GM23338 (cell line): ENCODE data around the gene RAP2B. TPM values are rescaled to one million over a fixed set of nuclear protein-coding genes. Genes with fewer than 3 reads are reported as not detected.

Experiments
- ATAC-seq: fragments of 200-7000 bp; cut with Tn5 transposase; 3 replicates; pipeline ENCODE4 v1.9.1; 2020
- DNase-seq: peaks from one replicate; pipeline ENCODE4 v3.0.0-alpha.2; 2015; ENCODE audit warnings: low spot score
- H2AFZ ChIP-seq: fragments of 200-600 bp; sonication (generic); 2 replicates; pipeline ENCODE4 v1.8.0; 2016; ENCODE audit warnings: antibody characterized with exemption, mild to moderate bottlenecking, moderate library complexity
- H3F3A ChIP-seq: fragments of 200-600 bp; sonication (generic); replicated peaks from 2 replicates; pipeline ENCODE4 v1.8.0; 2017; ENCODE audit warnings: antibody characterized with exemption, mixed run types, low read depth
- H3K27ac ChIP-seq: fragments of 200-600 bp; sonication (generic); 2 replicates; pipeline ENCODE4 v1.6.1; 2016; ENCODE audit warnings: low read depth
- H3K27me3 ChIP-seq: fragments of 200-600 bp; sonication (generic); 2 replicates; pipeline ENCODE4 v1.8.0; 2016; ENCODE audit warnings: mild to moderate bottlenecking, mixed run types, moderate library complexity; ENCODE audit not compliant: insufficient read depth
- H3K36me3 ChIP-seq: fragments of 200-600 bp; sonication (generic); 2 replicates; pipeline ENCODE4 v1.8.0; 2016; ENCODE audit warnings: mild to moderate bottlenecking; ENCODE audit not compliant: insufficient read depth
- H3K4me1 ChIP-seq: fragments of 200-600 bp; sonication (generic); 2 replicates; pipeline ENCODE4 v1.8.0; 2016; ENCODE audit warnings: mild to moderate bottlenecking, moderate library complexity; ENCODE audit not compliant: insufficient read depth
- H3K4me2 ChIP-seq: fragments of 200-600 bp; sonication (generic); 2 replicates; pipeline ENCODE4 v1.7.1; 2017; ENCODE audit warnings: mixed run types
- H3K4me3 ChIP-seq: fragments of 200-600 bp; sonication (generic); 2 replicates; pipeline ENCODE4 v1.6.1; 2016; ENCODE audit warnings: mixed run types
- H3K79me2 ChIP-seq: fragments of 200-600 bp; sonication (generic); replicated peaks from 2 replicates; pipeline ENCODE4 v1.8.0; 2017; ENCODE audit warnings: mild to moderate bottlenecking; ENCODE audit not compliant: insufficient read depth
- H3K9me2 ChIP-seq: fragments of 200-600 bp; sonication (generic); 2 replicates; pipeline ENCODE4 v1.8.0; 2017; ENCODE audit not compliant: insufficient read depth
- H4K20me1 ChIP-seq: fragments of 200-600 bp; sonication (generic); replicated peaks from 2 replicates; pipeline ENCODE4 v1.8.0; 2017; ENCODE audit warnings: mild to moderate bottlenecking; ENCODE audit not compliant: insufficient read depth
- H3K27ac Mint-ChIP-seq: 2 replicates; pipeline ENCODE4 v1.8.0; 2020; ENCODE audit warnings: inconsistent platforms, mild to moderate bottlenecking, moderate library complexity, mixed read lengths
- H3K27me3 Mint-ChIP-seq: 3 replicates; pipeline ENCODE4 v1.8.0; 2022; ENCODE audit warnings: low read depth, mild to moderate bottlenecking, moderate library complexity, mixed read lengths, inconsistent platforms; ENCODE audit not compliant: insufficient read depth, poor library complexity
- H3K36me3 Mint-ChIP-seq: 3 replicates; pipeline ENCODE4 v1.8.0; 2021; ENCODE audit warnings: low read depth, mild to moderate bottlenecking, inconsistent platforms, moderate library complexity, mixed read lengths
- H3K4me1 Mint-ChIP-seq: 3 replicates; pipeline ENCODE4 v1.8.0; 2020; ENCODE audit warnings: mild to moderate bottlenecking, inconsistent platforms, mixed read lengths
- H3K4me3 Mint-ChIP-seq: 3 replicates; pipeline ENCODE4 v1.8.0; 2021; ENCODE audit warnings: moderate library complexity, mild to moderate bottlenecking, inconsistent platforms, mixed read lengths
- H3K9me3 Mint-ChIP-seq: 3 replicates; pipeline ENCODE4 v1.8.0; 2020; ENCODE audit warnings: moderate library complexity, mild to moderate bottlenecking, inconsistent platforms, mixed read lengths
- CREB1 ChIP-seq: fragments of 250-450 bp; sonication (Bioruptor Pico); IDR thresholded peaks from 2 replicates; pipeline ENCODE4 v1.5.0; 2020; ENCODE audit warnings: low read depth, mild to moderate bottlenecking, moderate library complexity
- CTCF ChIP-seq, 2 experiments: fragments of 200-600 bp in 1 of 2; sonication (generic) in 1 of 2; conservative IDR thresholded peaks; 2 replicates each; pipeline versions ENCODE4 v1.5.1 to v1.6.1; 2016 to 2017; ENCODE audit warnings: antibody characterized with exemption in 2 of 2, low read depth in 2 of 2, mild to moderate bottlenecking in 2 of 2, moderate library complexity in 1 of 2
- EZH2 ChIP-seq: fragments of 200-600 bp; sonication (generic); IDR thresholded peaks from one replicate; pipeline ENCODE4 v1.8.0; 2017; ENCODE audit warnings: antibody characterized with exemption, mild to moderate bottlenecking, low read depth; ENCODE audit not compliant: unreplicated experiment
- EZH2phosphoT487 ChIP-seq: fragments of 200-600 bp; sonication (generic); IDR thresholded peaks from one replicate; pipeline ENCODE4 v1.8.1; 2018; ENCODE audit warnings: antibody characterized with exemption; ENCODE audit not compliant: unreplicated experiment
- JUNB ChIP-seq: IDR thresholded peaks from one replicate; pipeline ENCODE4 v1.6.1; 2016; ENCODE audit warnings: antibody characterized with exemption; ENCODE audit not compliant: unreplicated experiment
- NANOG ChIP-seq: IDR thresholded peaks from 2 replicates; pipeline ENCODE4 v1.6.1; 2016; ENCODE audit warnings: antibody characterized with exemption, borderline replicate concordance
- POLR2AphosphoS5 ChIP-seq: IDR thresholded peaks from 2 replicates; pipeline ENCODE4 v1.6.1; 2016; ENCODE audit warnings: antibody characterized with exemption, low read depth
- REST ChIP-seq: IDR thresholded peaks from one replicate; pipeline ENCODE4 v1.6.1; 2018; ENCODE audit warnings: antibody characterized with exemption; ENCODE audit not compliant: unreplicated experiment
- STAT1 ChIP-seq: IDR thresholded peaks from one replicate; pipeline ENCODE4 v1.6.1; 2016; ENCODE audit warnings: antibody characterized with exemption; ENCODE audit not compliant: unreplicated experiment
- ZNF114 ChIP-seq: fragments of 250-450 bp; sonication (Bioruptor Pico); IDR thresholded peaks from 2 replicates; pipeline ENCODE4 v1.5.0; 2020; ENCODE audit warnings: mild to moderate bottlenecking, moderate library complexity
- ZNF331 ChIP-seq: fragments of 250-450 bp; sonication (Bioruptor Pico); IDR thresholded peaks from 2 replicates; pipeline ENCODE4 v1.5.0; 2020; ENCODE audit warnings: low read depth, mild to moderate bottlenecking, moderate library complexity
- ZNF462 ChIP-seq: fragments of 250-450 bp; sonication (Bioruptor Pico); IDR thresholded peaks from 2 replicates; pipeline ENCODE4 v1.5.0; 2020; ENCODE audit warnings: mild to moderate bottlenecking, moderate library complexity
- polyA plus RNA-seq: library from polyadenylated mRNA; unstranded; fragments of >200 nt; fragmentation: Nextera tagmentation; extraction: Ambion mirVana; gene quantifications from 2 replicates; pipeline ENCODE4 v1.2.1, GENCODE V29; 2016
- total RNA-seq: library from RNA; depleted of rRNA; stranded (reverse); fragments of >200 nt; shearing (Covaris generic); gene quantifications from 2 replicates; pipeline ENCODE4 v1.2.3, GENCODE V29; 2014
- TF ChIP-seq, protein P1 (sequence below): IDR thresholded peaks from 2 replicates; pipeline ENCODE4 v1.6.1; 2016; ENCODE audit warnings: antibody characterized with exemption

RAP2B gene
- total and polyA plus RNA-seq, 2 experiments from 2014 or later: 22.5 to 24.0 TPM

- Mint-ChIP-seq H3K4me3 (no peak overlapping the region), H3K27ac (no peak overlapping the region), H3K4me1 (peaks cover 23% of the 10 kb centered on the region), H3K27me3 (no peaks in the 10 kb centered on the region), H3K36me3 (no peaks in the 10 kb centered on the region), H3K9me3 (no peaks in the 10 kb centered on the region)
- H3K4me3 ChIP-seq: no peak overlapping the region
- H3K36me3 ChIP-seq: no peaks in the 10 kb centered on the region
- H3K27ac ChIP-seq: no peak overlapping the region
- no peaks in the 10 kb centered on the region for H3K79me2 ChIP-seq
- H3K27me3 ChIP-seq: no peaks in the 10 kb centered on the region
- H2AFZ ChIP-seq: peak overlapping the region; percentile 19; the same call in 1 of the 2 replicates
- peaks cover 9% of the 10 kb centered on the region; the same call in 1 of the 2 replicates for H3K4me1 ChIP-seq
- DNase-seq (no peak), ATAC-seq (no peak)
- H3K9me2 ChIP-seq: no peaks in the 10 kb centered on the region
- TF ChIP-seq POLR2AphosphoS5 (no peak), REST (no peak), CTCF (conservative IDR thresholded peaks at IDR 0.05; ENCODE audit: low read depth in 2 of 2) (no peak), STAT1 (no peak), EZH2 (no peak), ZNF462 (no peak), NANOG (no peak), EZH2phosphoT487 (no peak), ZNF114 (no peak), JUNB (no peak), CREB1 (CRISPR knock-in tag) (no peak), ZNF331 (CRISPR knock-in tag) (no peak)
- TF ChIP-seq, protein P1, sequence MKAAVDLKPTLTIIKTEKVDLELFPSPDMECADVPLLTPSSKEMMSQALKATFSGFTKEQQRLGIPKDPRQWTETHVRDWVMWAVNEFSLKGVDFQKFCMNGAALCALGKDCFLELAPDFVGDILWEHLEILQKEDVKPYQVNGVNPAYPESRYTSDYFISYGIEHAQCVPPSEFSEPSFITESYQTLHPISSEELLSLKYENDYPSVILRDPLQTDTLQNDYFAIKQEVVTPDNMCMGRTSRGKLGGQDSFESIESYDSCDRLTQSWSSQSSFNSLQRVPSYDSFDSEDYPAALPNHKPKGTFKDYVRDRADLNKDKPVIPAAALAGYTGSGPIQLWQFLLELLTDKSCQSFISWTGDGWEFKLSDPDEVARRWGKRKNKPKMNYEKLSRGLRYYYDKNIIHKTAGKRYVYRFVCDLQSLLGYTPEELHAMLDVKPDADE: no peak
- H3F3A ChIP-seq: no peaks in the 10 kb centered on the region
- no peak overlapping the region for H3K4me2 ChIP-seq
- no peaks in the 10 kb centered on the region for H4K20me1 ChIP-seq
Measured at GRCh38 chr3:153215966-153216365, 53.9 kb downstream of the RAP2B start.
